Upper lobe of left lung (tissue), 6 donors: ENCODE measurements around the gene FANCM. TPM values are rescaled to one million over a fixed set of nuclear protein-coding genes. Genes with fewer than 3 reads are reported as not detected.

Experiments
- ATAC-seq, 2 donors: fragments of 200-7000 bp; cut with Tn5 transposase; one replicate each; pipeline ENCODE4 v1.9.1; 2022; ENCODE audit warnings: mild to moderate bottlenecking in 2 of 2, moderate library complexity in 2 of 2; ENCODE audit not compliant: low FRiP score in 2 of 2
- DNase-seq, 2 donors: peaks; one replicate each; pipeline ENCODE4 v3.0.0-alpha.2; 2019 to 2020
- H3K27ac ChIP-seq, 4 donors: fragments of 200-600 bp; sonication (generic); one replicate each; pipeline ENCODE4 v1.5.1; 2016 to 2019
- H3K27me3 ChIP-seq, 4 donors: fragments of 200-600 bp; sonication (generic); one replicate each; pipeline ENCODE4 v1.5.1; 2017 to 2019
- H3K36me3 ChIP-seq, 4 donors: fragments of 200-600 bp; sonication (generic); one replicate each; pipeline ENCODE4 v1.5.1; 2016 to 2019
- H3K4me1 ChIP-seq, 4 donors: fragments of 200-600 bp; sonication (generic); one replicate each; pipeline ENCODE4 v1.5.1; 2018 to 2019
- H3K4me3 ChIP-seq, 4 donors: fragments of 200-600 bp; sonication (generic); one replicate each; pipeline ENCODE4 v1.5.1; 2017 to 2019; ENCODE audit warnings: mild to moderate bottlenecking in 2 of 4, moderate library complexity in 1 of 4
- H3K9me3 ChIP-seq, 4 donors: fragments of 200-600 bp; sonication (generic); one replicate each; pipeline ENCODE4 v1.5.1; 2018 to 2019
- EP300 ChIP-seq, 4 donors: sonication (generic); formaldehyde crosslinking; IDR thresholded peaks; one replicate each; pipeline ENCODE4 v1.5.1; 2017; ENCODE audit warnings: antibody characterized with exemption in 4 of 4, control low read depth in 2 of 4
- POLR2A ChIP-seq, 4 donors: fragments of 450-650 bp; IDR thresholded peaks; one replicate each; pipeline ENCODE4 v1.5.1; 2016 to 2017; ENCODE audit warnings: antibody characterized with exemption in 4 of 4, mild to moderate bottlenecking in 2 of 4
- POLR2AphosphoS5 ChIP-seq, 2 donors: sonication (generic); formaldehyde crosslinking; IDR thresholded peaks; one replicate each; pipeline ENCODE4 v1.5.1; 2017; ENCODE audit warnings: antibody characterized with exemption in 2 of 2
- WGBS, 2 donors: methylation state at CpG; one replicate each; pipeline ENCODE4 v1.1.5; 2017 to 2018; 5-methylcytosine and 5-hydroxymethylcytosine counted together
- total RNA-seq, 6 donors: library from RNA; depleted of rRNA in 4 of 6; stranded (reverse); fragments of >200 nt in 4 of 6; gene quantifications; one replicate each; pipeline versions ENCODE4 v1.1.0 to v1.2.1, GENCODE V29; 2016 to 2021
- TF ChIP-seq, protein P1 (sequence below), 6 experiments: fragments of 450-650 bp in 4 of 6; fragments of 200-600 bp in 2 of 6; sonication (generic) in 2 of 6; IDR thresholded peaks; one replicate each; pipeline ENCODE4 v1.5.1; 2016 to 2019; ENCODE audit warnings: antibody characterized with exemption in 6 of 6
- donor health status: DM: no; HTN: no; CAD: no; lungs with moderate emphysema.
- donor health status: DM: no; HTN: yes; CAD: no; lungs with severe emphysema.

The FANCM gene
- total RNA-seq, 6 donors from 2014 or later = 3.3 to 34.6 (median 4.6) TPM

- DNase-seq (no peak), ATAC-seq (no peak)
- H3K4me1 ChIP-seq = no peaks in the 10 kb centered on the region
- no peak overlapping the region for H3K27ac ChIP-seq
- no peaks in the 10 kb centered on the region for H3K27me3 ChIP-seq
- no peaks in the 10 kb centered on the region for H3K36me3 ChIP-seq
- no peak for TF ChIP-seq POLR2A (IDR thresholded peaks at IDR 0.05)
- no peak for TF ChIP-seq EP300 (IDR thresholded peaks at IDR 0.05)
- TF ChIP-seq, protein P1, sequence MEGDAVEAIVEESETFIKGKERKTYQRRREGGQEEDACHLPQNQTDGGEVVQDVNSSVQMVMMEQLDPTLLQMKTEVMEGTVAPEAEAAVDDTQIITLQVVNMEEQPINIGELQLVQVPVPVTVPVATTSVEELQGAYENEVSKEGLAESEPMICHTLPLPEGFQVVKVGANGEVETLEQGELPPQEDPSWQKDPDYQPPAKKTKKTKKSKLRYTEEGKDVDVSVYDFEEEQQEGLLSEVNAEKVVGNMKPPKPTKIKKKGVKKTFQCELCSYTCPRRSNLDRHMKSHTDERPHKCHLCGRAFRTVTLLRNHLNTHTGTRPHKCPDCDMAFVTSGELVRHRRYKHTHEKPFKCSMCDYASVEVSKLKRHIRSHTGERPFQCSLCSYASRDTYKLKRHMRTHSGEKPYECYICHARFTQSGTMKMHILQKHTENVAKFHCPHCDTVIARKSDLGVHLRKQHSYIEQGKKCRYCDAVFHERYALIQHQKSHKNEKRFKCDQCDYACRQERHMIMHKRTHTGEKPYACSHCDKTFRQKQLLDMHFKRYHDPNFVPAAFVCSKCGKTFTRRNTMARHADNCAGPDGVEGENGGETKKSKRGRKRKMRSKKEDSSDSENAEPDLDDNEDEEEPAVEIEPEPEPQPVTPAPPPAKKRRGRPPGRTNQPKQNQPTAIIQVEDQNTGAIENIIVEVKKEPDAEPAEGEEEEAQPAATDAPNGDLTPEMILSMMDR (IDR thresholded peaks at IDR 0.05) = no peak
- TF ChIP-seq POLR2AphosphoS5 (IDR thresholded peaks at IDR 0.05) = no peak
- H3K9me3 ChIP-seq = no peaks in the 10 kb centered on the region
- H3K4me3 ChIP-seq = no peak overlapping the region
These were observed 8.9 kb downstream of the FANCM start for GRCh38 chr14:45144658-45145057.

DNA sequence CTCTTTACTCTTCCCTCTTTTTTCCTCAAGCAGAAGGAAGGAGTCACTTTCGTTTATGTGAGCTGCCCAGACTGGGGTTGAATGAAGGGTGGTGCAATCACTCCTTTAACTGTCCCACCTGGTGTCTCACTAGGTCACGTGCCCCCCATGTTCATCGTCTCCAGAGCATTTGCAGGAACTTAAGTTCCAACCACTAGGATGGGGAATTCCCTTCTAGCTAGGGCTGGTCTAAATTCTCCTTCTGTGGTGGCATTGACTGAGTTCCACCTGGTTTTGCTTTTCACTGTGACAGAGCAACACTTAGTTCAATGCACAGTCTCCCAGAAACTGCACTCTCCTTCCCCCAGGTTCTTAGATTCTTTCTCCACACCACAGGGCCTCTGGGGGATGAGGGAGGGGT lies 9.5 kb downstream of the FANCM start:
- Histone ChIP-seq H3K4me1 (no peaks in the 10 kb centered on the region), H3K9me3 (no peaks in the 10 kb centered on the region), H3K36me3 (no peaks in the 10 kb centered on the region), H3K27ac (no peak overlapping the region), H3K4me3 (no peak overlapping the region), H3K27me3 (no peaks in the 10 kb centered on the region)
- no peak for DNase-seq
- no peak for ATAC-seq
- WGBS, 2 donors = 87 to 90% methylated on average over 3 of the region's 3 CpGs
- TF ChIP-seq EP300 (IDR thresholded peaks at IDR 0.05) (no peak), POLR2AphosphoS5 (IDR thresholded peaks at IDR 0.05) (no peak), POLR2A (IDR thresholded peaks at IDR 0.05) (no peak)
- TF ChIP-seq, protein P1 (IDR thresholded peaks at IDR 0.05) = no peak

DNA sequence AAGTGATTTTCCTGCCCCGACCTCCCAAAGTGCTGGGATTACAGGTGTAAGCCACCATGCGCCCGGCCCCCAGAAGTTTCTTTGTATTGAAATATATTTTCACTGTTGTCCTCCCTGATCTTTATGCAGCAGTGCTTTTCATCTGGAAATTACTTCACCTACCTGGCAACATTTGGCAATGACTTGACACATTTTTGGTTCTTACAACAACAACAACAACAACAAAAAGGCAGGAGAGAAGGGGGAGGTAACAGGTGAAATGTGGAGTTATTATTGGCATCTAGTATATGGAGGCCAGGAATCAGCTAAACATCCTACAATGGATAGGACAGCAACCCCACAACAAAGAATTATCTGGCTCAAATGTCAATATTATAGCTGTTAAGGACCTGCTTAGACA lies 13.9 kb downstream of the FANCM start:
- ATAC-seq = no peak
- TF ChIP-seq EP300 (IDR thresholded peaks at IDR 0.05) (no peak), POLR2A (IDR thresholded peaks at IDR 0.05) (no peak), POLR2AphosphoS5 (IDR thresholded peaks at IDR 0.05) (no peak)
- TF ChIP-seq, protein P1 (IDR thresholded peaks at IDR 0.05) = no peak
- WGBS, 2 donors = 88 to 97% methylated on average over 3 of the region's 3 CpGs

GRCh38 chr14:45150386-45150890 lies 14.7 kb downstream of the FANCM start:
- no peak for DNase-seq
- no peak overlapping the region for H3K27ac ChIP-seq
- H3K36me3 ChIP-seq = no peaks in the 10 kb centered on the region
- no peak for ATAC-seq
- no peak for TF ChIP-seq POLR2AphosphoS5 (IDR thresholded peaks at IDR 0.05)
- no peak for TF ChIP-seq EP300 (IDR thresholded peaks at IDR 0.05)
- no peak for TF ChIP-seq POLR2A (IDR thresholded peaks at IDR 0.05)
- H3K9me3 ChIP-seq = no peaks in the 10 kb centered on the region
- no peaks in the 10 kb centered on the region for H3K4me1 ChIP-seq
- no peaks in the 10 kb centered on the region for H3K27me3 ChIP-seq
- no peak overlapping the region for H3K4me3 ChIP-seq
- 92 to 93% methylated on average over 4 of the region's 4 CpGs for WGBS, 2 donors

More for the DNA sequence above, 13.9 kb downstream of the FANCM start:
- Histone ChIP-seq H3K36me3 (no peaks in the 10 kb centered on the region), H3K27me3 (no peaks in the 10 kb centered on the region), H3K4me1 (no peaks in the 10 kb centered on the region), H3K27ac (no peak overlapping the region), H3K9me3 (no peaks in the 10 kb centered on the region), H3K4me3 (no peak overlapping the region)
- no peak for DNase-seq

DNA sequence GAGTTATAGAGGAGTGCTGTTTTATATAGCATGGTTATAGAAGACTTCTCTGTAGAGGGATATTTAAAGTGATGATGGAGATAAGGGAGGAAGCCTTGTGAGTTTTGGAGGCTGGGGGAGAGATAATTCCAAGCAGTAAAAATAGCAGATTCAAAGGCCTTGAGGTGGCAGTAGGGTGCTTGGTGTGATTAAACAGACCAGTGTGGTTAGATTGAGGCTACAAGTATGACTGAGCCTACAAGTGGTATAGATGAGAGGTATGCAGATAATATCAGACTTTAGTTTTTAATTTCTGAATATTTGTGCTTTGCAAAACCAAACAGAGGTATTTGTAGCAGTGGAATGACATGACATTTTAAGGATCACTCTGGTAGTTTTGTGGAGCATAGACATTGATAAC lies 20.3 kb downstream of the FANCM start:
- no peak for DNase-seq
- H3K4me3 ChIP-seq = no peak overlapping the region
- ATAC-seq = no peak
- no peak overlapping the region for H3K27ac ChIP-seq
- no peak for TF ChIP-seq EP300 (IDR thresholded peaks at IDR 0.05)
- no peak for TF ChIP-seq POLR2AphosphoS5 (IDR thresholded peaks at IDR 0.05)
- TF ChIP-seq, protein P1 (IDR thresholded peaks at IDR 0.05) = no peak
- no peak for TF ChIP-seq POLR2A (IDR thresholded peaks at IDR 0.05)
- H3K27me3 ChIP-seq = no peaks in the 10 kb centered on the region
- no peaks in the 10 kb centered on the region for H3K4me1 ChIP-seq
- H3K9me3 ChIP-seq = no peaks in the 10 kb centered on the region
- no peaks in the 10 kb centered on the region for H3K36me3 ChIP-seq
